SK-N-SH (cell line): ENCODE data around the gene TXN. TPM values are rescaled to one million over a fixed set of nuclear protein-coding genes. Genes with fewer than 3 reads are reported as not detected.
"Not testable (repeated sequence)": the region's sequence is repeated elsewhere in the genome, so short reads cannot be mapped to it uniquely, and the experiment has no call there.

Experiments used
- CTCF ChIA-PET: fragments of 300-600, 350-600 bp; formaldehyde crosslinking; extraction: SDS; loops from one replicate; lab custom pipeline; 2021; lab: Yijun Ruan, JAX
- POLR2A ChIA-PET: fragments of 350-600 bp; sonication (Branson Sonifier 250); formaldehyde crosslinking; extraction: SDS; loops from one replicate; lab custom pipeline; 2020; ENCODE audit warnings: antibody characterized with exemption, inconsistent platforms; lab: Yijun Ruan, JAX
- DNase-seq: peaks from one replicate; pipeline ENCODE4 v3.0.0; 2012
- H2AFZ ChIP-seq: fragments of 200-600 bp; sonication (generic); 2 replicates; pipeline ENCODE4 v1.8.1; 2016; ENCODE audit warnings: antibody characterized with exemption, mild to moderate bottlenecking, low read depth
- H3F3A ChIP-seq: fragments of 200-600 bp; sonication (generic); replicated peaks from 2 replicates; pipeline ENCODE3; 2016; ENCODE audit warnings: antibody characterized with exemption, mild to moderate bottlenecking; ENCODE audit not compliant: insufficient read depth
- H3K27ac ChIP-seq, 2 experiments: fragments of 200-500 bp in 1 of 2; fragments of 200-600 bp in 1 of 2; sonication (Bioruptor generic) in 1 of 2; sonication (generic), shearing (Covaris generic) in 1 of 2; 2 replicates each; pipeline versions ENCODE4 v1.5.1 to v1.6.1; 2014 to 2016; ENCODE audit warnings: low read depth in 2 of 2, inconsistent platforms in 1 of 2, low read length in 1 of 2, mild to moderate bottlenecking in 1 of 2, mixed read lengths in 1 of 2
- H3K27me3 ChIP-seq: fragments of 200-600 bp; sonication (generic), shearing (Covaris generic); 2 replicates; pipeline ENCODE4 v1.6.1; 2016; ENCODE audit warnings: mixed run types; ENCODE audit not compliant: insufficient read depth
- H3K36me3 ChIP-seq, 2 experiments: fragments of 200-500 bp in 1 of 2; fragments of 200-600 bp in 1 of 2; sonication (Bioruptor generic) in 1 of 2; sonication (generic) in 1 of 2; replicated peaks in 1 of 2; 2 replicates each; pipeline versions ENCODE3 to v1.5.1; 2014 to 2016; ENCODE audit warnings: low read length in 1 of 2, mild to moderate bottlenecking in 1 of 2; ENCODE audit not compliant: insufficient read depth in 2 of 2, control insufficient read depth in 1 of 2
- H3K4me1 ChIP-seq, 2 experiments: fragments of 200-500 bp in 1 of 2; fragments of 200-600 bp in 1 of 2; sonication (Bioruptor generic) in 1 of 2; sonication (generic), shearing (Covaris generic) in 1 of 2; 2 replicates each; pipeline versions ENCODE4 v1.5.1 to v1.6.1; 2014 to 2016; ENCODE audit warnings: low read depth in 1 of 2, low read length in 1 of 2, mixed run types in 1 of 2; ENCODE audit not compliant: insufficient read depth in 2 of 2, control insufficient read depth in 1 of 2
- H3K4me2 ChIP-seq: fragments of 200-600 bp; sonication (generic), shearing (Covaris generic); 2 replicates; pipeline ENCODE4 v1.6.1; 2017; ENCODE audit warnings: mixed run types
- H3K4me3 ChIP-seq, 2 experiments: fragments of 200-500 bp in 1 of 2; fragments of 200-600 bp in 1 of 2; sonication (Bioruptor generic) in 1 of 2; sonication (generic), shearing (Covaris generic) in 1 of 2; 2 replicates each; pipeline versions ENCODE4 v1.5.1 to v1.8.1; 2014 to 2016; ENCODE audit warnings: low read depth in 2 of 2, inconsistent platforms in 1 of 2, low read length in 1 of 2, mild to moderate bottlenecking in 1 of 2, mixed read lengths in 1 of 2, moderate library complexity in 1 of 2
- H3K79me2 ChIP-seq: fragments of 200-600 bp; sonication (generic); 2 replicates; pipeline ENCODE4 v1.8.1; 2017; ENCODE audit warnings: mild to moderate bottlenecking; ENCODE audit not compliant: insufficient read depth
- H3K9ac ChIP-seq: fragments of 200-600 bp; sonication (generic); 2 replicates; pipeline ENCODE4 v1.6.1; 2017; ENCODE audit warnings: mixed run types
- H3K9me2 ChIP-seq: fragments of 200-600 bp; sonication (generic); 2 replicates; pipeline ENCODE4 v1.6.1; 2017; ENCODE audit warnings: mixed run types
- H3K9me3 ChIP-seq: fragments of 200-600 bp; sonication (generic); 2 replicates; pipeline ENCODE4 v1.6.1; 2017; ENCODE audit warnings: mixed run types, mild to moderate bottlenecking, moderate library complexity
- H4K20me1 ChIP-seq: fragments of 200-600 bp; sonication (generic); 2 replicates; pipeline ENCODE4 v1.6.1; 2017; ENCODE audit warnings: mild to moderate bottlenecking, mixed run types; ENCODE audit not compliant: insufficient read depth
- FOXJ3 ChIP-seq: sonication (generic); formaldehyde crosslinking; IDR thresholded peaks from 2 replicates; pipeline ENCODE4 v1.5.1; 2020; ENCODE audit warnings: mild to moderate bottlenecking, missing genetic modification reagents
- NFIC ChIP-seq: IDR thresholded peaks from 2 replicates; pipeline ENCODE4 v1.4.0; 2012; ENCODE audit warnings: borderline replicate concordance
- NRF1 ChIP-seq: IDR thresholded peaks from 2 replicates; pipeline ENCODE4 v1.6.1; 2012; ENCODE audit warnings: low read depth, mild to moderate bottlenecking, low read length
- RXRA ChIP-seq: IDR thresholded peaks from 2 replicates; pipeline ENCODE4 v1.4.0; 2012; ENCODE audit warnings: low read depth, mild to moderate bottlenecking, borderline replicate concordance
- SMC3 ChIP-seq: IDR thresholded peaks from 2 replicates; pipeline ENCODE4 v1.6.1; 2012; ENCODE audit warnings: low read depth, low read length, improper control_type of control experiment
- YY1 ChIP-seq: IDR thresholded peaks from 2 replicates; pipeline ENCODE4 v1.4.0; 2012; ENCODE audit warnings: low read depth, mild to moderate bottlenecking
- WGBS: methylation state at CpG from one replicate; pipeline ENCODE4 v1.1.6; 2017; ENCODE audit warnings: low lambda C conversion rate; 5-methylcytosine and 5-hydroxymethylcytosine counted together
- polyA plus RNA-seq, 3 experiments: library from polyadenylated mRNA; depleted of rRNA; stranded (reverse); fragments of >200 nt; gene quantifications; 2 replicates each; pipeline ENCODE4 v1.2.3, GENCODE V29; 2012
- TF ChIP-seq, protein P1 (sequence below): IDR thresholded peaks from 2 replicates; pipeline ENCODE4 v1.6.1; 2012; ENCODE audit warnings: mild to moderate bottlenecking, low read depth, low read length, moderate library complexity
- TF ChIP-seq, protein P2 (sequence below): IDR thresholded peaks from 2 replicates; pipeline ENCODE4 v1.4.0; 2012; ENCODE audit warnings: low read depth, borderline replicate concordance
- TF ChIP-seq, protein P3 (sequence below): fragments of 200-600 bp; sonication (generic); IDR thresholded peaks from 2 replicates; pipeline ENCODE4 v1.6.1; 2017; ENCODE audit warnings: antibody characterized with exemption, mild to moderate bottlenecking, moderate library complexity
- TF ChIP-seq, protein P4 (sequence below): IDR thresholded peaks from 2 replicates; pipeline ENCODE4 v1.4.0; 2012; ENCODE audit warnings: low read depth

The TXN gene
- polyA plus RNA-seq, 1 of the 3 experiments (the other 2 are of a cell fraction): 281 TPM

DNA sequence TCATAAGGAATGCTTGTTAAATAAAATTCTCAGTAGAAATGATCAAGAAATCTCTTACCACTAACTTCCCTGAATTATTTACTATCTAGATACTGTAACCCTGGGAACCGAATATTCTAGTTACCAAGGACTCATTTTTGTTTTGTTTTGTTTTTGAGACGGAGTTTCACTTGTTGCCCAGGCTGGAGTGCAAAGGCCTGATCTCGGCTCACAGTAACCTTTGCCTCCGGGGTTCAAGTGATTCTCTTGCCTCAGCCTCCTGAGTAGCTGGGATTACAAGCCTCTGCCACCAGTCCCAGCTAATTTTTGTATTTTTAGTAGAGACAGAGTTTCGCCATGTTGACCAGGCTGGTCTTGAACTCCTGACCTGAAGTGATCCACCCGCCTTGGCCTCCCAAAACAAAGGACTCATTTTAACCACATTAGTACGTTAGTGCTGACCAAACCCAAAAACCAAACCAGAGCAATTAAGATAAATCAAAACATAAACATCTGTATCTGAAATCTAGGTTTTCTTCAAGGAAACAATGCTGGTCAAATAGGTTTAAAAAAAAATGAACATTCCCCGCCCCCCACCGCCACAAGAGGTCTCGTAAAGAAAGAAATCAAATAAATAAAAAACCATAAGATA, 3.7 kb downstream of the TXN start:
- Histone ChIP-seq H3K9ac (no peak overlapping the region), H3K27me3 (no peaks in the 10 kb centered on the region), H3K27ac (no peak overlapping the region), H3K36me3 (peaks cover 25 to 27% of the 10 kb centered on the region in 2 experiments), H3K4me1 (peaks cover 11 to 14% of the 10 kb centered on the region in 2 experiments; a peak in 2 of 4 replicates), H3K9me3 (no peaks in the 10 kb centered on the region), H3F3A (no peaks in the 10 kb centered on the region), H2AFZ (no peak overlapping the region), H3K4me3 (no peak overlapping the region), H3K4me2 (no peak overlapping the region), H3K79me2 (peaks cover 82% of the 10 kb centered on the region), H4K20me1 (peaks cover 47% of the 10 kb centered on the region), H3K9me2 (no peaks in the 10 kb centered on the region)
- ChIA-PET POLR2A (no interaction called here), CTCF (no interaction called here)
- 87% methylated on average over 10 of the region's 10 CpGs for WGBS
- no peak for DNase-seq
- TF ChIP-seq NFIC: no peak
- TF ChIP-seq, protein P1, sequence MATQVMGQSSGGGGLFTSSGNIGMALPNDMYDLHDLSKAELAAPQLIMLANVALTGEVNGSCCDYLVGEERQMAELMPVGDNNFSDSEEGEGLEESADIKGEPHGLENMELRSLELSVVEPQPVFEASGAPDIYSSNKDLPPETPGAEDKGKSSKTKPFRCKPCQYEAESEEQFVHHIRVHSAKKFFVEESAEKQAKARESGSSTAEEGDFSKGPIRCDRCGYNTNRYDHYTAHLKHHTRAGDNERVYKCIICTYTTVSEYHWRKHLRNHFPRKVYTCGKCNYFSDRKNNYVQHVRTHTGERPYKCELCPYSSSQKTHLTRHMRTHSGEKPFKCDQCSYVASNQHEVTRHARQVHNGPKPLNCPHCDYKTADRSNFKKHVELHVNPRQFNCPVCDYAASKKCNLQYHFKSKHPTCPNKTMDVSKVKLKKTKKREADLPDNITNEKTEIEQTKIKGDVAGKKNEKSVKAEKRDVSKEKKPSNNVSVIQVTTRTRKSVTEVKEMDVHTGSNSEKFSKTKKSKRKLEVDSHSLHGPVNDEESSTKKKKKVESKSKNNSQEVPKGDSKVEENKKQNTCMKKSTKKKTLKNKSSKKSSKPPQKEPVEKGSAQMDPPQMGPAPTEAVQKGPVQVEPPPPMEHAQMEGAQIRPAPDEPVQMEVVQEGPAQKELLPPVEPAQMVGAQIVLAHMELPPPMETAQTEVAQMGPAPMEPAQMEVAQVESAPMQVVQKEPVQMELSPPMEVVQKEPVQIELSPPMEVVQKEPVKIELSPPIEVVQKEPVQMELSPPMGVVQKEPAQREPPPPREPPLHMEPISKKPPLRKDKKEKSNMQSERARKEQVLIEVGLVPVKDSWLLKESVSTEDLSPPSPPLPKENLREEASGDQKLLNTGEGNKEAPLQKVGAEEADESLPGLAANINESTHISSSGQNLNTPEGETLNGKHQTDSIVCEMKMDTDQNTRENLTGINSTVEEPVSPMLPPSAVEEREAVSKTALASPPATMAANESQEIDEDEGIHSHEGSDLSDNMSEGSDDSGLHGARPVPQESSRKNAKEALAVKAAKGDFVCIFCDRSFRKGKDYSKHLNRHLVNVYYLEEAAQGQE: no peak
- TF ChIP-seq SMC3: no peak
- TF ChIP-seq, protein P2, sequence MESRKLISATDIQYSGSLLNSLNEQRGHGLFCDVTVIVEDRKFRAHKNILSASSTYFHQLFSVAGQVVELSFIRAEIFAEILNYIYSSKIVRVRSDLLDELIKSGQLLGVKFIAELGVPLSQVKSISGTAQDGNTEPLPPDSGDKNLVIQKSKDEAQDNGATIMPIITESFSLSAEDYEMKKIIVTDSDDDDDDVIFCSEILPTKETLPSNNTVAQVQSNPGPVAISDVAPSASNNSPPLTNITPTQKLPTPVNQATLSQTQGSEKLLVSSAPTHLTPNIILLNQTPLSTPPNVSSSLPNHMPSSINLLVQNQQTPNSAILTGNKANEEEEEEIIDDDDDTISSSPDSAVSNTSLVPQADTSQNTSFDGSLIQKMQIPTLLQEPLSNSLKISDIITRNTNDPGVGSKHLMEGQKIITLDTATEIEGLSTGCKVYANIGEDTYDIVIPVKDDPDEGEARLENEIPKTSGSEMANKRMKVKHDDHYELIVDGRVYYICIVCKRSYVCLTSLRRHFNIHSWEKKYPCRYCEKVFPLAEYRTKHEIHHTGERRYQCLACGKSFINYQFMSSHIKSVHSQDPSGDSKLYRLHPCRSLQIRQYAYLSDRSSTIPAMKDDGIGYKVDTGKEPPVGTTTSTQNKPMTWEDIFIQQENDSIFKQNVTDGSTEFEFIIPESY: no peak
- TF ChIP-seq RXRA: no peak
- TF ChIP-seq, protein P3, sequence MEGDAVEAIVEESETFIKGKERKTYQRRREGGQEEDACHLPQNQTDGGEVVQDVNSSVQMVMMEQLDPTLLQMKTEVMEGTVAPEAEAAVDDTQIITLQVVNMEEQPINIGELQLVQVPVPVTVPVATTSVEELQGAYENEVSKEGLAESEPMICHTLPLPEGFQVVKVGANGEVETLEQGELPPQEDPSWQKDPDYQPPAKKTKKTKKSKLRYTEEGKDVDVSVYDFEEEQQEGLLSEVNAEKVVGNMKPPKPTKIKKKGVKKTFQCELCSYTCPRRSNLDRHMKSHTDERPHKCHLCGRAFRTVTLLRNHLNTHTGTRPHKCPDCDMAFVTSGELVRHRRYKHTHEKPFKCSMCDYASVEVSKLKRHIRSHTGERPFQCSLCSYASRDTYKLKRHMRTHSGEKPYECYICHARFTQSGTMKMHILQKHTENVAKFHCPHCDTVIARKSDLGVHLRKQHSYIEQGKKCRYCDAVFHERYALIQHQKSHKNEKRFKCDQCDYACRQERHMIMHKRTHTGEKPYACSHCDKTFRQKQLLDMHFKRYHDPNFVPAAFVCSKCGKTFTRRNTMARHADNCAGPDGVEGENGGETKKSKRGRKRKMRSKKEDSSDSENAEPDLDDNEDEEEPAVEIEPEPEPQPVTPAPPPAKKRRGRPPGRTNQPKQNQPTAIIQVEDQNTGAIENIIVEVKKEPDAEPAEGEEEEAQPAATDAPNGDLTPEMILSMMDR: no peak
- TF ChIP-seq FOXJ3 (CRISPR knock-in tag): no peak
- no peak for TF ChIP-seq YY1
- TF ChIP-seq, protein P4, sequence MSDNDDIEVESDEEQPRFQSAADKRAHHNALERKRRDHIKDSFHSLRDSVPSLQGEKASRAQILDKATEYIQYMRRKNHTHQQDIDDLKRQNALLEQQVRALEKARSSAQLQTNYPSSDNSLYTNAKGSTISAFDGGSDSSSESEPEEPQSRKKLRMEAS: no peak
- TF ChIP-seq NRF1: no peak

DNA sequence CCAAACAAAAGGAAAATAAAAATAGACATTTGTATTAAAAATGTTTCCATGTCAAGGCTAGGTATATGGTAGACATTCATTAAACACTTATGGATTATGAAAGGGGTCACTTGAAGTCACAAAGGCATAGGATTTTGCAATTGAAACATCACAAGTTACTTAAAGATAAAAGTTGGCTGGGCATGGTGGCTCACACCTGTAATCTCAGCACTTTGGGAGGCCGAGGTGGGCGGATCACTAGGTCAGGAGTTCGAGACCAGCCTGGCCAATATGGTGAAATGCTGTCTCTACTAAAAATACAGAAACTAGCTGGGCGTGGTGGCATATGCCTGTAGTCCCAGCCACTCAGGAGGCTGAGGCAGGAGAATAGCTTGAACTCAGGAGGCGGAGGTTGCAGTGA, 4.5 kb downstream of the TXN start:
- Histone ChIP-seq H4K20me1 (peaks cover 49% of the 10 kb centered on the region), H3K79me2 (peaks cover 82% of the 10 kb centered on the region), H3K36me3 (peaks cover 31% of the 10 kb centered on the region in 2 experiments)
- H3K4me2 ChIP-seq, H3K9ac ChIP-seq, H3K9me3 ChIP-seq, H2AFZ ChIP-seq, H3F3A ChIP-seq, H3K27me3 ChIP-seq, H3K4me1 ChIP-seq, CTCF ChIA-PET, H3K9me2 ChIP-seq, DNase-seq, H3K27ac ChIP-seq, POLR2A ChIA-PET, H3K4me3 ChIP-seq: not testable (repeated sequence)
- 98% methylated on average over 5 of the region's 5 CpGs for WGBS
